Right lobe of liver (tissue), 6 donors: ENCODE results near the gene EPHA6. TPM values are rescaled to one million over a fixed set of nuclear protein-coding genes. Genes with fewer than 3 reads are reported as not detected.

Source experiments
- ATAC-seq, 4 donors: fragments of 200-7000 bp; cut with Tn5 transposase; one replicate each; pipeline ENCODE4 v1.9.1; 2020; ENCODE audit warnings: mild to moderate bottlenecking in 4 of 4, moderate library complexity in 4 of 4
- DNase-seq, 3 donors: peaks; one replicate each; pipeline ENCODE4 v3.0.0-alpha.2; 2020
- H3K27ac ChIP-seq, 3 donors: fragments of 200-600 bp; one replicate each; pipeline ENCODE4 v1.8.0; 2022
- H3K27me3 ChIP-seq, 2 donors: fragments of 200-600 bp; one replicate each; pipeline ENCODE4 v1.8.0; 2022
- H3K36me3 ChIP-seq, 4 donors: fragments of 200-600 bp; sonication (generic) in 1 of 4; one replicate each; pipeline versions ENCODE4 v1.5.1 to v1.8.0; 2017 to 2022; ENCODE audit warnings: control low read depth in 1 of 4
- H3K4me1 ChIP-seq, 4 donors: fragments of 200-600 bp; sonication (generic) in 1 of 4; one replicate each; pipeline versions ENCODE4 v1.5.1 to v1.8.0; 2017 to 2022; ENCODE audit warnings: control low read depth in 1 of 4
- H3K4me3 ChIP-seq, 3 donors: fragments of 200-600 bp; one replicate each; pipeline ENCODE4 v1.8.0; 2022
- H3K9me3 ChIP-seq, 4 donors: fragments of 200-600 bp; sonication (generic) in 1 of 4; one replicate each; pipeline versions ENCODE4 v1.5.1 to v1.8.0; 2017 to 2022; ENCODE audit warnings: control low read depth in 1 of 4
- CTCF ChIP-seq, 4 donors: fragments of 200-600 bp in 3 of 4; fragments of 450-650 bp in 1 of 4; IDR thresholded peaks; one replicate each; pipeline versions ENCODE4 v1.5.1 to v1.8.0; 2016 to 2022; ENCODE audit warnings: antibody characterized with exemption in 4 of 4, mild to moderate bottlenecking in 2 of 4
- POLR2A ChIP-seq: fragments of 450-650 bp; IDR thresholded peaks from one replicate; pipeline ENCODE4 v1.6.1; 2017; ENCODE audit warnings: antibody characterized with exemption, mild to moderate bottlenecking
- WGBS: methylation state at CpG from one replicate; pipeline ENCODE4 v1.1.6; 2018; ENCODE audit warnings: low coverage, low lambda C conversion rate; ENCODE audit not compliant: insufficient coverage; ENCODE audit errors: missing lambda C conversion rate; 5-methylcytosine and 5-hydroxymethylcytosine counted together
- intact Hi-C, 2 donors: fragments of 100-400 bp; cut with DNase I; formaldehyde crosslinking; loops; one replicate each; pipeline versions ENCODE4 v1.11.2 to v1.14.1; 2022
- total RNA-seq, 6 experiments: library from RNA; depleted of rRNA in 2 of 6; stranded (reverse); fragments of >200 nt in 2 of 6; fragmentation: NEBNext Ultra II Directional in 3 of 6; extraction: Animal tissue kit (Norgen Biotek cat#: 25700) in 3 of 6; gene quantifications; one replicate each; pipeline versions ENCODE4 v1.1.0 to v1.2.4, GENCODE V29; 2016 to 2023
- donor health status: DM: no; HTN: yes; CAD: no.
- donor health status: DM: no; HTN: no; CAD: no.
- donor health status: DM: no; HTN: no; CAD: no.
- donor health status: DM: no; HTN: yes; CAD: no.
- donor health status: DM: no; HTN: yes; CAD: no.

Gene EPHA6
- total RNA-seq, 6 experiments from 2014 or later: not detected

GRCh38 chr3:97256060-97256459 lies 441.7 kb downstream of the EPHA6 start:
- Histone ChIP-seq H3K4me3 (no peak overlapping the region), H3K27ac (no peak overlapping the region), H3K9me3 (no peaks in the 10 kb centered on the region), H3K36me3 (no peaks in the 10 kb centered on the region), H3K27me3 (no peaks in the 10 kb centered on the region), H3K4me1 (no peaks in the 10 kb centered on the region)
- ATAC-seq (no peak), DNase-seq (no peak)
- no peak for TF ChIP-seq CTCF (IDR thresholded peaks at IDR 0.05)
- TF ChIP-seq POLR2A: no peak
- intact Hi-C loops: no loop called here
- WGBS: 21% methylated on average over 2 of the region's 2 CpGs

GRCh38 chr3:97257942-97258697 lies 443.7 kb downstream of the EPHA6 start:
- no peak for ATAC-seq
- Histone ChIP-seq H3K9me3 (no peaks in the 10 kb centered on the region), H3K27ac (no peak overlapping the region), H3K4me3 (no peak overlapping the region), H3K36me3 (no peaks in the 10 kb centered on the region), H3K27me3 (no peaks in the 10 kb centered on the region), H3K4me1 (no peaks in the 10 kb centered on the region)
- DNase-seq: no peak
- 50% methylated on average over 1 of the region's 1 CpG for WGBS
- TF ChIP-seq POLR2A (no peak), CTCF (IDR thresholded peaks at IDR 0.05) (no peak)
- intact Hi-C loops: no loop called here

GRCh38 chr3:97259263-97259662 lies 444.9 kb downstream of the EPHA6 start:
- intact Hi-C loops: no loop called here
- WGBS: 11% methylated on average over 1 of the region's 1 CpG
- ATAC-seq (no peak), DNase-seq (no peak)
- H3K4me3 ChIP-seq: no peak overlapping the region
- H3K27ac ChIP-seq: no peak overlapping the region
- no peaks in the 10 kb centered on the region for H3K36me3 ChIP-seq
- H3K9me3 ChIP-seq: no peaks in the 10 kb centered on the region
- no peaks in the 10 kb centered on the region for H3K4me1 ChIP-seq
- TF ChIP-seq POLR2A: no peak
- no peak for TF ChIP-seq CTCF (IDR thresholded peaks at IDR 0.05)
- H3K27me3 ChIP-seq: no peaks in the 10 kb centered on the region

GRCh38 chr3:97264180-97264579 lies 449.8 kb downstream of the EPHA6 start:
- peak in 1 of 4 donors; percentile 27 for ATAC-seq

More at GRCh38 chr3:97264180-97264579, 449.8 kb downstream of the EPHA6 start:
- no peaks in the 10 kb centered on the region for H3K27me3 ChIP-seq
- no peak for TF ChIP-seq CTCF (IDR thresholded peaks at IDR 0.05)
- no peak for TF ChIP-seq POLR2A
- no peak overlapping the region for H3K27ac ChIP-seq
- no peaks in the 10 kb centered on the region for H3K9me3 ChIP-seq
- 14% methylated on average over 1 of the region's 8 CpGs for WGBS
- no peak overlapping the region for H3K4me3 ChIP-seq
- no peaks in the 10 kb centered on the region for H3K36me3 ChIP-seq
- intact Hi-C loops: no loop called here
- DNase-seq: no peak
- H3K4me1 ChIP-seq: no peaks in the 10 kb centered on the region
